ENCODE results near the gene PRR14.

The PRR14 gene

GRCh38 chr16:30660424-30661261 lies 9.9 kb downstream of the PRR14 start:
- peak; percentile 78 to 83 for DNase-seq

- DNase-seq, result no peak
These were observed 11.7 kb downstream of the PRR14 start for GRCh38 chr16:30662449-30662848.

- no peak for DNase-seq
These were observed 12.3 kb downstream of the PRR14 start for GRCh38 chr16:30663038-30663437.

- no peak for DNase-seq
These were observed 13.1 kb downstream of the PRR14 start for GRCh38 chr16:30663820-30664219.

GRCh38 chr16:30664616-30665109 lies 13.9 kb downstream of the PRR14 start:
- no peak for DNase-seq

- no peak for DNase-seq
These were observed 14.5 kb downstream of the PRR14 start for GRCh38 chr16:30665155-30665829.

GRCh38 chr16:30665830-30666190 lies 15.1 kb downstream of the PRR14 start:
- DNase-seq, result no peak

GRCh38 chr16:30666681-30667080 lies 15.9 kb downstream of the PRR14 start:
- no peak for DNase-seq

- DNase-seq, result no peak
These were observed 16.7 kb downstream of the PRR14 start for GRCh38 chr16:30667361-30667905.

- no peak for DNase-seq
These were observed 17.6 kb downstream of the PRR14 start for GRCh38 chr16:30668393-30668792.

- DNase-seq, result no peak
These were observed 18.5 kb downstream of the PRR14 start for GRCh38 chr16:30669026-30669902.

GRCh38 chr16:30669903-30670824 lies 19.4 kb downstream of the PRR14 start:
- DNase-seq, result no peak

- DNase-seq, result no peak
These were observed 24.4 kb downstream of the PRR14 start for GRCh38 chr16:30675143-30675542.

GRCh38 chr16:30677931-30678585 lies 27.3 kb downstream of the PRR14 start:
- no peak for DNase-seq

GRCh38 chr16:30678586-30678970 lies 27.8 kb downstream of the PRR14 start:
- DNase-seq, result no peak

- DNase-seq, result no peak
These were observed 29.6 kb downstream of the PRR14 start for GRCh38 chr16:30680326-30680725.

GRCh38 chr16:30688701-30689100 lies 37.9 kb downstream of the PRR14 start:
- DNase-seq, result no peak

- DNase-seq, result no peak
These were observed 41.1 kb downstream of the PRR14 start for GRCh38 chr16:30691907-30692306.

GRCh38 chr16:30692396-30693064 lies 41.8 kb downstream of the PRR14 start:
- DNase-seq, result no peak

- no peak for DNase-seq
These were observed 44.4 kb downstream of the PRR14 start for GRCh38 chr16:30694926-30695693.

All from activated CD4-positive, alpha-beta T cell treated with anti-CD3 and anti-CD28 coated beads for 4 hours (primary cell).